Measurements from ENCODE around the gene ASCC3.

GRCh38 chr6:100559859-100560258 lies 321.3 kb downstream of the ASCC3 start:
- TF ChIP-seq CTCF (IDR thresholded peaks at IDR 0.05): no peak
- TF ChIP-seq POLR2A (IDR thresholded peaks at IDR 0.05): no peak

Data from testis (tissue), 2 donors.